ENCODE data around the gene ZNF263.

Gene ZNF263

GRCh38 chr16:3282730-3283542 is at the start of gene ZNF263:
ZNF263 (plus strand) TSS chr16:3283491; CDS start chr16:3283819, 328 bp downstream.
- H3K4me1 ChIP-seq (ENCODE audit: insufficient read depth, low read length) = peaks cover 2% of the 10 kb centered on the region; the same call in 1 of the 2 replicates
- H3K9ac ChIP-seq (ENCODE audit: low read depth, low read length) = peak within 1 kb of the TSS; percentile 89
- H3K9me3 ChIP-seq (ENCODE audit: control insufficient read depth, insufficient read depth, low read length) = peaks cover 20% of the 10 kb centered on the region
- peaks cover 13% of the 10 kb centered on the region; the same call in 1 of the 2 replicates for H3K36me3 ChIP-seq (ENCODE audit: insufficient read depth, low read length)

GRCh38 chr16:3234543-3234856 is 48.8 kb upstream of the ZNF263 start:
- Histone ChIP-seq H3K9me3 (ENCODE audit: control insufficient read depth, insufficient read depth, low read length) (peaks cover 11% of the 10 kb centered on the region), H3K4me1 (ENCODE audit: insufficient read depth, low read length) (no peaks in the 10 kb centered on the region), H3K36me3 (ENCODE audit: insufficient read depth, low read length) (peaks cover 27% of the 10 kb centered on the region), H3K9ac (ENCODE audit: low read depth, low read length) (peak overlapping the region; percentile 98)

GRCh38 chr16:3234857-3235561 is 48.3 kb upstream of the ZNF263 start, which contains the start of gene ZNF200:
ZNF200 (minus strand) TSS chr16:3235158; CDS start chr16:3233755, 1,403 bp downstream.
- peaks cover 24% of the 10 kb centered on the region for H3K36me3 ChIP-seq (ENCODE audit: insufficient read depth, low read length)
- H3K4me1 ChIP-seq (ENCODE audit: insufficient read depth, low read length) = no peaks in the 10 kb centered on the region
- peak within 1 kb of the TSS; percentile 98 for H3K9ac ChIP-seq (ENCODE audit: low read depth, low read length)
- H3K9me3 ChIP-seq (ENCODE audit: control insufficient read depth, insufficient read depth, low read length) = peaks cover 8% of the 10 kb centered on the region

GRCh38 chr16:3235856-3236669 is 47.2 kb upstream of the ZNF263 start:
- Histone ChIP-seq H3K9me3 (ENCODE audit: control insufficient read depth, insufficient read depth, low read length) (peaks cover 3% of the 10 kb centered on the region; the same call in 1 of the 2 replicates), H3K36me3 (ENCODE audit: insufficient read depth, low read length) (peaks cover 16% of the 10 kb centered on the region), H3K9ac (ENCODE audit: low read depth, low read length) (no peak overlapping the region), H3K4me1 (ENCODE audit: insufficient read depth, low read length) (no peaks in the 10 kb centered on the region)

- no peak overlapping the region for H3K9ac ChIP-seq (ENCODE audit: low read depth, low read length)
- no peaks in the 10 kb centered on the region for H3K36me3 ChIP-seq (ENCODE audit: insufficient read depth, low read length)
- H3K9me3 ChIP-seq (ENCODE audit: control insufficient read depth, insufficient read depth, low read length) = peaks cover under 1% of the 10 kb centered on the region; the same call in 1 of the 2 replicates
- no peaks in the 10 kb centered on the region for H3K4me1 ChIP-seq (ENCODE audit: insufficient read depth, low read length)
These were observed 41.5 kb upstream of the ZNF263 start for GRCh38 chr16:3241761-3242160.

- no peaks in the 10 kb centered on the region for H3K36me3 ChIP-seq (ENCODE audit: insufficient read depth, low read length)
- no peak overlapping the region for H3K9ac ChIP-seq (ENCODE audit: low read depth, low read length)
- H3K4me1 ChIP-seq (ENCODE audit: insufficient read depth, low read length) = no peaks in the 10 kb centered on the region
- H3K9me3 ChIP-seq (ENCODE audit: control insufficient read depth, insufficient read depth, low read length) = no peaks in the 10 kb centered on the region
These were observed 40.6 kb upstream of the ZNF263 start for GRCh38 chr16:3242709-3243108.

- H3K9me3 ChIP-seq (ENCODE audit: control insufficient read depth, insufficient read depth, low read length) = no peaks in the 10 kb centered on the region
- H3K4me1 ChIP-seq (ENCODE audit: insufficient read depth, low read length) = no peaks in the 10 kb centered on the region
- H3K36me3 ChIP-seq (ENCODE audit: insufficient read depth, low read length) = no peaks in the 10 kb centered on the region
- H3K9ac ChIP-seq (ENCODE audit: low read depth, low read length) = no peak overlapping the region
These were observed 39.4 kb upstream of the ZNF263 start for GRCh38 chr16:3243882-3244281.

- Histone ChIP-seq H3K9ac (ENCODE audit: low read depth, low read length) (no peak overlapping the region), H3K4me1 (ENCODE audit: insufficient read depth, low read length) (no peaks in the 10 kb centered on the region), H3K36me3 (ENCODE audit: insufficient read depth, low read length) (no peaks in the 10 kb centered on the region), H3K9me3 (ENCODE audit: control insufficient read depth, insufficient read depth, low read length) (no peaks in the 10 kb centered on the region)
These were observed 37.3 kb upstream of the ZNF263 start for GRCh38 chr16:3246002-3246401.

- Histone ChIP-seq H3K9ac (ENCODE audit: low read depth, low read length) (no peak overlapping the region), H3K36me3 (ENCODE audit: insufficient read depth, low read length) (no peaks in the 10 kb centered on the region), H3K9me3 (ENCODE audit: control insufficient read depth, insufficient read depth, low read length) (no peaks in the 10 kb centered on the region), H3K4me1 (ENCODE audit: insufficient read depth, low read length) (no peaks in the 10 kb centered on the region)
These were observed 36.4 kb upstream of the ZNF263 start for GRCh38 chr16:3246876-3247275.

GRCh38 chr16:3248596-3248995 is 34.7 kb upstream of the ZNF263 start:
- Histone ChIP-seq H3K9me3 (ENCODE audit: control insufficient read depth, insufficient read depth, low read length) (no peaks in the 10 kb centered on the region), H3K4me1 (ENCODE audit: insufficient read depth, low read length) (no peaks in the 10 kb centered on the region), H3K36me3 (ENCODE audit: insufficient read depth, low read length) (no peaks in the 10 kb centered on the region), H3K9ac (ENCODE audit: low read depth, low read length) (no peak overlapping the region)

- H3K4me1 ChIP-seq (ENCODE audit: insufficient read depth, low read length) = no peaks in the 10 kb centered on the region
- no peak overlapping the region for H3K9ac ChIP-seq (ENCODE audit: low read depth, low read length)
- no peaks in the 10 kb centered on the region for H3K36me3 ChIP-seq (ENCODE audit: insufficient read depth, low read length)
- no peaks in the 10 kb centered on the region for H3K9me3 ChIP-seq (ENCODE audit: control insufficient read depth, insufficient read depth, low read length)
These were observed 34.3 kb upstream of the ZNF263 start for GRCh38 chr16:3249020-3249419.

GRCh38 chr16:3249451-3249850 is 33.8 kb upstream of the ZNF263 start:
- Histone ChIP-seq H3K9ac (ENCODE audit: low read depth, low read length) (no peak overlapping the region), H3K36me3 (ENCODE audit: insufficient read depth, low read length) (no peaks in the 10 kb centered on the region), H3K4me1 (ENCODE audit: insufficient read depth, low read length) (no peaks in the 10 kb centered on the region), H3K9me3 (ENCODE audit: control insufficient read depth, insufficient read depth, low read length) (no peaks in the 10 kb centered on the region)

- H3K9ac ChIP-seq (ENCODE audit: low read depth, low read length) = no peak overlapping the region
- H3K9me3 ChIP-seq (ENCODE audit: control insufficient read depth, insufficient read depth, low read length) = no peaks in the 10 kb centered on the region
- H3K4me1 ChIP-seq (ENCODE audit: insufficient read depth, low read length) = no peaks in the 10 kb centered on the region
- no peaks in the 10 kb centered on the region for H3K36me3 ChIP-seq (ENCODE audit: insufficient read depth, low read length)
These were observed 30.3 kb upstream of the ZNF263 start for GRCh38 chr16:3252967-3253366.

GRCh38 chr16:3254309-3254708 is 29.0 kb upstream of the ZNF263 start:
- Histone ChIP-seq H3K36me3 (ENCODE audit: insufficient read depth, low read length) (no peaks in the 10 kb centered on the region), H3K9me3 (ENCODE audit: control insufficient read depth, insufficient read depth, low read length) (no peaks in the 10 kb centered on the region), H3K4me1 (ENCODE audit: insufficient read depth, low read length) (no peaks in the 10 kb centered on the region), H3K9ac (ENCODE audit: low read depth, low read length) (no peak overlapping the region)
